Hematopoietic multipotent progenitor cell treated with erythropoietin and hydrocortisone succinate and interleukin-3 and kit ligand, for 6 days (in vitro differentiated cells): ENCODE data around the gene CACNA1C.

Experiments used
- DNase-seq: peaks from one replicate; pipeline ENCODE4 v3.0.0-alpha.2; 2015

The CACNA1C gene

GRCh38 chr12:2142068-2142467, 89.3 kb downstream of the CACNA1C start:
- DNase-seq = peak; percentile 9

- DNase-seq = no peak
These were observed 92.2 kb downstream of the CACNA1C start for GRCh38 chr12:2144951-2145350.

GRCh38 chr12:2145433-2145998, 92.7 kb downstream of the CACNA1C start:
- DNase-seq = no peak

- no peak for DNase-seq
These were observed 94.5 kb downstream of the CACNA1C start for GRCh38 chr12:2147335-2147734.

GRCh38 chr12:2149091-2149490, 96.3 kb downstream of the CACNA1C start:
- no peak for DNase-seq

- no peak for DNase-seq
These were observed 98.0 kb downstream of the CACNA1C start for GRCh38 chr12:2150833-2151232.

GRCh38 chr12:2151391-2151790, 98.6 kb downstream of the CACNA1C start:
- no peak for DNase-seq

- no peak for DNase-seq
These were observed 99.3 kb downstream of the CACNA1C start for GRCh38 chr12:2152134-2152533.

- DNase-seq = no peak
These were observed 101.3 kb downstream of the CACNA1C start for GRCh38 chr12:2154050-2154449.

- DNase-seq = no peak
These were observed 101.7 kb downstream of the CACNA1C start for GRCh38 chr12:2154521-2154920.

- no peak for DNase-seq
These were observed 103.5 kb downstream of the CACNA1C start for GRCh38 chr12:2156333-2156732.

GRCh38 chr12:2160043-2160442, 107.3 kb downstream of the CACNA1C start:
- DNase-seq = no peak

- no peak for DNase-seq
These were observed 108.7 kb downstream of the CACNA1C start for GRCh38 chr12:2161473-2161872.

- no peak for DNase-seq
These were observed 110.6 kb downstream of the CACNA1C start for GRCh38 chr12:2163177-2163941.

GRCh38 chr12:2165021-2165420, 112.2 kb downstream of the CACNA1C start:
- DNase-seq = no peak

- no peak for DNase-seq
These were observed 113.1 kb downstream of the CACNA1C start for GRCh38 chr12:2165927-2166326.

GRCh38 chr12:2166696-2167095, 113.9 kb downstream of the CACNA1C start:
- no peak for DNase-seq

- no peak for DNase-seq
These were observed 114.4 kb downstream of the CACNA1C start for GRCh38 chr12:2167231-2167630.

- DNase-seq = no peak
These were observed 116.0 kb downstream of the CACNA1C start for GRCh38 chr12:2168808-2169207.

- no peak for DNase-seq
These were observed 116.7 kb downstream of the CACNA1C start for GRCh38 chr12:2169489-2169888.

- DNase-seq = no peak
These were observed 117.2 kb downstream of the CACNA1C start for GRCh38 chr12:2169940-2170339.

GRCh38 chr12:2170376-2170775, 117.6 kb downstream of the CACNA1C start:
- DNase-seq = no peak

- DNase-seq = no peak
These were observed 119.1 kb downstream of the CACNA1C start for GRCh38 chr12:2171672-2172426.
